Measurements from ENCODE around the gene PPP1R8. TPM values are rescaled to one million over a fixed set of nuclear protein-coding genes. Genes with fewer than 3 reads are reported as not detected.
A peak's percentile ranks its signal among the peaks of the same experiment; 100 is the strongest.

The PPP1R8 gene
- total RNA-seq, 1 experiment from 2014 or later: 57.4 TPM

GRCh38 chr1:27858072-27858948, 27.7 kb downstream of the PPP1R8 start:
- ChIA-PET POLR2A (no interaction called here), CTCF (interaction anchor here (0.5 to 1.7 kb wide), 11 partner anchors 12 to 1019 kb away, joined by 3 to 12 read pairs (median 3); no protein-coding TSS in a partner anchor), RAD21 (ENCODE audit: low non-redundant PET in 1 of 2, low total read pairs in 2 of 2, uncharacterized antibody in 2 of 2, unreplicated experiment in 2 of 2) (interaction anchor here (0.7 to 1.2 kb wide), 4 partner anchors 103 to 391 kb away, joined by 3 to 4 read pairs (median 3); no protein-coding TSS in a partner anchor)
- no peaks in the 10 kb centered on the region for H3K36me3 ChIP-seq (ENCODE audit: control insufficient read depth in 1 of 2, insufficient read depth in 2 of 2, low read length in 2 of 2)
- peak; percentile 56 for DNase-seq (ENCODE audit: low read depth, low spot score)
- H2AFZ ChIP-seq (ENCODE audit: low read depth, low read length, poor library complexity, severe bottlenecking): no peak overlapping the region
- intact Hi-C loops (cut with micrococcal nuclease): loop anchor here (1.0 to 5.0 kb wide), 4 partner anchors 121 to 744 kb away; no protein-coding TSS in a partner anchor
- no peak overlapping the region for H3K4me3 ChIP-seq (replicated peaks in 1 of 2; ENCODE audit: low read depth in 1 of 2, low read length in 2 of 2)
- peak overlapping the region; percentile 48 for H3K4me2 ChIP-seq (ENCODE audit: low read length)
- ATAC-seq: peak; percentile 95
- H3K79me2 ChIP-seq (ENCODE audit: insufficient read depth, low read length): no peaks in the 10 kb centered on the region
- H3K27ac ChIP-seq (ENCODE audit: low read depth, low read length): no peak overlapping the region
- BruUV-seq (replicated peaks): no TSS peak
- H3K9ac ChIP-seq (ENCODE audit: low read length): no peak overlapping the region
- no peaks in the 10 kb centered on the region for H3K9me3 ChIP-seq (ENCODE audit: control insufficient read depth in 1 of 2, insufficient read depth in 1 of 2, low read depth in 1 of 2, low read length in 2 of 2)
- H4K20me1 ChIP-seq (ENCODE audit: insufficient read depth): no peaks in the 10 kb centered on the region
- H3K4me1 ChIP-seq (ENCODE audit: control insufficient read depth in 1 of 2, insufficient read depth in 2 of 2, low read length in 2 of 2): peaks cover 0 to 9% of the 10 kb centered on the region in 2 experiments; a peak in 2 of 4 replicates
- no peaks in the 10 kb centered on the region for H3K9me2 ChIP-seq (ENCODE audit: insufficient read depth)
- TF ChIP-seq, protein P1, sequence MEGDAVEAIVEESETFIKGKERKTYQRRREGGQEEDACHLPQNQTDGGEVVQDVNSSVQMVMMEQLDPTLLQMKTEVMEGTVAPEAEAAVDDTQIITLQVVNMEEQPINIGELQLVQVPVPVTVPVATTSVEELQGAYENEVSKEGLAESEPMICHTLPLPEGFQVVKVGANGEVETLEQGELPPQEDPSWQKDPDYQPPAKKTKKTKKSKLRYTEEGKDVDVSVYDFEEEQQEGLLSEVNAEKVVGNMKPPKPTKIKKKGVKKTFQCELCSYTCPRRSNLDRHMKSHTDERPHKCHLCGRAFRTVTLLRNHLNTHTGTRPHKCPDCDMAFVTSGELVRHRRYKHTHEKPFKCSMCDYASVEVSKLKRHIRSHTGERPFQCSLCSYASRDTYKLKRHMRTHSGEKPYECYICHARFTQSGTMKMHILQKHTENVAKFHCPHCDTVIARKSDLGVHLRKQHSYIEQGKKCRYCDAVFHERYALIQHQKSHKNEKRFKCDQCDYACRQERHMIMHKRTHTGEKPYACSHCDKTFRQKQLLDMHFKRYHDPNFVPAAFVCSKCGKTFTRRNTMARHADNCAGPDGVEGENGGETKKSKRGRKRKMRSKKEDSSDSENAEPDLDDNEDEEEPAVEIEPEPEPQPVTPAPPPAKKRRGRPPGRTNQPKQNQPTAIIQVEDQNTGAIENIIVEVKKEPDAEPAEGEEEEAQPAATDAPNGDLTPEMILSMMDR (IDR thresholded peaks at IDR 0.05 in 2 of 3, conservative IDR thresholded peaks at IDR 0.05 in 1 of 3; ENCODE audit: borderline replicate concordance in 1 of 3, insufficient read depth in 1 of 3, low read depth in 2 of 3, low read length in 2 of 3): peak; percentile 88 to 99 (median 98)
- peak; percentile 98 for TF ChIP-seq RAD21 (IDR thresholded peaks at IDR 0.05; ENCODE audit: low read depth)
- TF ChIP-seq POLR2A (IDR thresholded peaks at IDR 0.05; ENCODE audit: borderline replicate concordance, extremely low read depth, insufficient read depth, insufficient read length): no peak
- no peak for TF ChIP-seq EGR1 (IDR thresholded peaks at IDR 0.05; ENCODE audit: low read depth)
- no peak for TF ChIP-seq POLR2AphosphoS5 (IDR thresholded peaks at IDR 0.05; ENCODE audit: low read depth, low read length)
- no peaks in the 10 kb centered on the region for H3K27me3 ChIP-seq (ENCODE audit: insufficient read depth, low read length)
